Ishikawa (cell line): ENCODE data around the gene MGA.

Experiments used
- CEBPB ChIP-seq: IDR thresholded peaks from 2 replicates; pipeline ENCODE4 v1.6.1; 2012
- CREB1 ChIP-seq: IDR thresholded peaks from 2 replicates; pipeline ENCODE4 v1.6.1; 2012; ENCODE audit warnings: low read depth
- EGR1 ChIP-seq: IDR thresholded peaks from 2 replicates; pipeline ENCODE4 v1.6.1; 2012
- EP300 ChIP-seq: IDR thresholded peaks from 2 replicates; pipeline ENCODE4 v1.6.1; 2012; ENCODE audit warnings: borderline replicate concordance
- FOXM1 ChIP-seq: IDR thresholded peaks from 2 replicates; pipeline ENCODE4 v1.6.1; 2012; ENCODE audit warnings: low read depth, borderline replicate concordance
- NFIC ChIP-seq: IDR thresholded peaks from 2 replicates; pipeline ENCODE4 v1.6.1; 2012
- RAD21 ChIP-seq: IDR thresholded peaks from 2 replicates; pipeline ENCODE4 v1.6.1; 2012; ENCODE audit warnings: low read depth
- TAF1 ChIP-seq: IDR thresholded peaks from 2 replicates; pipeline ENCODE4 v1.6.1; 2012; ENCODE audit warnings: low read depth, mild to moderate bottlenecking
- TCF12 ChIP-seq: IDR thresholded peaks from 2 replicates; pipeline ENCODE4 v1.6.1; 2012; ENCODE audit warnings: low read depth
- TEAD4 ChIP-seq: IDR thresholded peaks from 2 replicates; pipeline ENCODE4 v1.6.1; 2012
- YY1 ChIP-seq: IDR thresholded peaks from 2 replicates; pipeline ENCODE4 v1.6.1; 2012; ENCODE audit warnings: low read depth
- ZBTB7A ChIP-seq: IDR thresholded peaks from 2 replicates; pipeline ENCODE4 v1.6.1; 2012; ENCODE audit warnings: low read depth
- TF ChIP-seq, protein P1 (sequence below): IDR thresholded peaks from 2 replicates; pipeline ENCODE4 v1.6.1; 2012; ENCODE audit warnings: low read depth, mild to moderate bottlenecking
- TF ChIP-seq, protein P2 (sequence below): IDR thresholded peaks from 2 replicates; pipeline ENCODE4 v1.6.1; 2012
- TF ChIP-seq, protein P3 (sequence below): IDR thresholded peaks from 2 replicates; pipeline ENCODE4 v1.6.1; 2012

Gene MGA

DNA sequence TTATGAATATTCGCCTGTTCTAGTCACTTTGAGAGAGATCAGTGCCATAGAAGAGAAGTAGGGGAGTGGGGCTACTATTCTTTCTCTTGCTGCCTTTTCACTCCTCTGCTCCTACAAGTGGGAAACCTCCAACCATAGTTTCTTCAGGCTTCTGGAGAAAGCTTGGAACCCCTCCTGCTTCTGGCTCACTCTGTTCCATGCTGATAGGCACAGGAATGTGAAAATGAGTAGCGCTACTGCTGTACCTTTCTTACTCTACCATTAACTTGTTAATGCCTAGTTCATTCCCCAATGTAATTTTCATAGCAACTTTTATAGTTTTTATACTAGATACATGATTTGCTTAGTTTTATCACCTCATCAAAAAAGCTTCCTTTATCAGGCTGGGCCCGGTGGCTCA is 141.0 kb downstream of the MGA start:
- peak; percentile 79 for TF ChIP-seq TEAD4
- TF ChIP-seq CREB1, result no peak

DNA sequence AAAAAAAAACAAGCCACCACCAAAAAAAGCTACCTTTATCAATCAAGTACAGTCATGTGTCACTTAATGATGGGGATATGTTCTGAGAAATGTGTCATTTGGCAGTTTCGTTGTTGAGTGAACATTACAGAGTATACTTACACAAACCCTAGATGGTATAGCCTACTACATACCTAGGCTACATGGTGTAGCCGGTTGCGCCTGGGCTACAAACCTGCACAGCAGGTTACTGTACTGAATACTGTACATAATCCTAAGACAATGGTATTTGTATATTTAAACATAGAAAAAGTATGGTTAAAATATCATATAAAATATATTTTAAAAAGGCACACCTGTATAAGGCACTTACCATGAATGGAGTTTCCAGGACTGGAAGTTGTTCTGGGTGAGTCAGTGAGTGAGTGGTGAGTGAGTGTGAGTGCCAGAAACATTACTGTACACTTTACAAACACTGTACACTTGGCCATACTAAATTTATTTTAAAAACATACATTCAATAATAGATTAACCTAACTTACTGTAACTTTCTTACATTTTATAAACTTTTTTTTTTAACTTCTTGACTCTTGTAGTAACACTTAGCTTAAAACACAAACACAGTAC is 141.7 kb downstream of the MGA start:
- no peak for TF ChIP-seq NFIC
- no peak for TF ChIP-seq ZBTB7A
- no peak for TF ChIP-seq TEAD4
- TF ChIP-seq RAD21, result no peak
- no peak for TF ChIP-seq CEBPB
- TF ChIP-seq, protein P1, sequence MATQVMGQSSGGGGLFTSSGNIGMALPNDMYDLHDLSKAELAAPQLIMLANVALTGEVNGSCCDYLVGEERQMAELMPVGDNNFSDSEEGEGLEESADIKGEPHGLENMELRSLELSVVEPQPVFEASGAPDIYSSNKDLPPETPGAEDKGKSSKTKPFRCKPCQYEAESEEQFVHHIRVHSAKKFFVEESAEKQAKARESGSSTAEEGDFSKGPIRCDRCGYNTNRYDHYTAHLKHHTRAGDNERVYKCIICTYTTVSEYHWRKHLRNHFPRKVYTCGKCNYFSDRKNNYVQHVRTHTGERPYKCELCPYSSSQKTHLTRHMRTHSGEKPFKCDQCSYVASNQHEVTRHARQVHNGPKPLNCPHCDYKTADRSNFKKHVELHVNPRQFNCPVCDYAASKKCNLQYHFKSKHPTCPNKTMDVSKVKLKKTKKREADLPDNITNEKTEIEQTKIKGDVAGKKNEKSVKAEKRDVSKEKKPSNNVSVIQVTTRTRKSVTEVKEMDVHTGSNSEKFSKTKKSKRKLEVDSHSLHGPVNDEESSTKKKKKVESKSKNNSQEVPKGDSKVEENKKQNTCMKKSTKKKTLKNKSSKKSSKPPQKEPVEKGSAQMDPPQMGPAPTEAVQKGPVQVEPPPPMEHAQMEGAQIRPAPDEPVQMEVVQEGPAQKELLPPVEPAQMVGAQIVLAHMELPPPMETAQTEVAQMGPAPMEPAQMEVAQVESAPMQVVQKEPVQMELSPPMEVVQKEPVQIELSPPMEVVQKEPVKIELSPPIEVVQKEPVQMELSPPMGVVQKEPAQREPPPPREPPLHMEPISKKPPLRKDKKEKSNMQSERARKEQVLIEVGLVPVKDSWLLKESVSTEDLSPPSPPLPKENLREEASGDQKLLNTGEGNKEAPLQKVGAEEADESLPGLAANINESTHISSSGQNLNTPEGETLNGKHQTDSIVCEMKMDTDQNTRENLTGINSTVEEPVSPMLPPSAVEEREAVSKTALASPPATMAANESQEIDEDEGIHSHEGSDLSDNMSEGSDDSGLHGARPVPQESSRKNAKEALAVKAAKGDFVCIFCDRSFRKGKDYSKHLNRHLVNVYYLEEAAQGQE, result no peak
- TF ChIP-seq, protein P2, sequence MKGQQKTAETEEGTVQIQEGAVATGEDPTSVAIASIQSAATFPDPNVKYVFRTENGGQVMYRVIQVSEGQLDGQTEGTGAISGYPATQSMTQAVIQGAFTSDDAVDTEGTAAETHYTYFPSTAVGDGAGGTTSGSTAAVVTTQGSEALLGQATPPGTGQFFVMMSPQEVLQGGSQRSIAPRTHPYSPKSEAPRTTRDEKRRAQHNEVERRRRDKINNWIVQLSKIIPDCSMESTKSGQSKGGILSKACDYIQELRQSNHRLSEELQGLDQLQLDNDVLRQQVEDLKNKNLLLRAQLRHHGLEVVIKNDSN, result no peak
- no peak for TF ChIP-seq YY1
- TF ChIP-seq EGR1, result no peak
- no peak for TF ChIP-seq CREB1
- TF ChIP-seq EP300, result no peak
- no peak for TF ChIP-seq TAF1
- TF ChIP-seq TCF12, result no peak
- TF ChIP-seq, protein P3, sequence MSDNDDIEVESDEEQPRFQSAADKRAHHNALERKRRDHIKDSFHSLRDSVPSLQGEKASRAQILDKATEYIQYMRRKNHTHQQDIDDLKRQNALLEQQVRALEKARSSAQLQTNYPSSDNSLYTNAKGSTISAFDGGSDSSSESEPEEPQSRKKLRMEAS, result no peak
- no peak for TF ChIP-seq FOXM1

DNA sequence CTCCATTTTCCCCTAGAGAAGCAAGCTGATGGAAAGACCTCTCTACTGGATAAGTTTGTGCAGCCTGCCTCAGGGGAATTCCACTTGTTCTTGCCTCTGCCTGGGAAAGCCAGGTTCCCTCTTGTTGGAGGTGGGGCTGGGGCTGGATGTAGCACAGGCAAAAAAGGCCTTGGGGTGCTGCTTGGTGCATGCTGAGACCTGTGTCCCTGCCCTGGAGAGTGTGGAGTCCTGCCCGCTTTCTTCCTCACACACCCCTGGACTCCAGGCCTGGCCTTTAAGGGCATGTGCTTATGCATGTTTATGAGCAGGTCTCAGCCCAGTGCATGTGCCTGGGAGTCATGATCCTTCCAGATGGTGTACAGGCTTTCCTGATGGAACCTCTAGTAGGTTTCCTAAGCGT is 144.2 kb downstream of the MGA start:
- TF ChIP-seq ZBTB7A (no peak), TAF1 (no peak), RAD21 (no peak), TEAD4 (no peak), EP300 (no peak), FOXM1 (no peak), CEBPB (no peak), EGR1 (no peak), TCF12 (no peak), CREB1 (no peak), YY1 (no peak), NFIC (no peak)
- TF ChIP-seq, protein P1, result no peak
- TF ChIP-seq, protein P3, result no peak
- TF ChIP-seq, protein P2, result no peak

DNA sequence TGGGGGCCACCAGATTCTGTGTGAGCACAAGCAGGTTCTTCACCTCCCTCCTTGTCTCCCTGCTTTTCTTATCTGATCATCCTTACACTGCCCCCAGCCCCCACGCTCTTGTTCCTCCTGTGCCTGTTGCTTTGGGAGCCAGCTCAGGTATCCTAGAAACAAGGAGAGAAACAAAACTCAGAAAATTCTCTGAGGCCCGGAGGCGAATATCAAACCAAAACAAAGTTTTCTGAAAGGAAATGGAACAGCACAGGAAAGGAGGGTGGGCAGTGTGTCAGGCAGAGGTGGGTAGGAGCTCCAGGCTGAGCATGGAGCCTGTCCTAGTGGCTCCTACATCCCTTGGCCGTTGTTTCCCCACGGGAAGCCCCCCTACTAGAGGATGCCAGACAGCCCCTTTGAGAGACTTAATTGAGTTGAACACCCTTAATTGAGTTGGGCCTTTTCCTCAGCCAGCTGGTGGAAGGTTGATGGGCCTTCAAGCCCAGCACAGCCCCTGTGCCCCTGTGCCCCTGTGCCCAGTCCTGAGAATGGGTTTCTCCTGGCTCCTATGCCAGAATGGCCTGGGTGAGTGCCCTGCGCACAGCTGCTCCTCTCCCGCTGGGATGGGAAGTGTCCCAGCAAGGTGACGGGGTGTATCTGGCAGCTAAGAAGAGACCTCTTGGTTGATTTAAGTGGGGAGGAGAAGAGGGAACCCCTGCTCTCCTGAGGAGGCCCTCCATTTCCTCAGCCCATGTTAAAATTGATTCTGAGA is 144.9 kb downstream of the MGA start:
- TF ChIP-seq EGR1 (no peak), ZBTB7A (no peak), YY1 (no peak)
- TF ChIP-seq, protein P3, result no peak
- TF ChIP-seq, protein P1, result no peak

DNA sequence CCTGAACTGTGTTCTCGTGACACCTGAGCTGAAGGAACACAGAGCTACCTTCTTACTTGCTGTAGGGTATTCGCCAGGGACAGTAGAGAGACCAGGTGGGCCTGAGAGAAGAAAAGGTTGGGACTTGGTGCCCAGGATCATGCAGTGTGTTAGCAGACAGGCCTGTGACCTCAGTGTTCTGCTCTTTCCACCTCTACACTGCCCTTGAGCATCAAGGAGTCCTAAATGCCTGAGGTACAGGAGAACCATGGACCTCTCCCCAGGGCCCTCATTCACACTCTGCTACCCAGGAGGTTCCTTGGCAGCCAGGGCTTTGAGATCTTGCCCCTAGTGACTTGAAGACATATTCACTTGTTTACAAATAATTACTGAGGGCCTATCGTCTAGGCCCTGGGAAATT is 145.5 kb downstream of the MGA start:
- TF ChIP-seq, protein P2, result no peak
- no peak for TF ChIP-seq NFIC
- TF ChIP-seq ZBTB7A, result no peak
- TF ChIP-seq CREB1, result no peak
- TF ChIP-seq EP300, result no peak
- TF ChIP-seq, protein P3, result no peak
- no peak for TF ChIP-seq TCF12
- no peak for TF ChIP-seq TEAD4
- TF ChIP-seq EGR1, result no peak
- TF ChIP-seq CEBPB, result no peak
- TF ChIP-seq TAF1, result no peak
- no peak for TF ChIP-seq FOXM1
- TF ChIP-seq YY1, result no peak
- TF ChIP-seq RAD21, result no peak
- TF ChIP-seq, protein P1, result no peak
